A673 (cell line): Measurements from ENCODE around the gene BZW2.

Experiments used
- CTCF ChIP-seq: fragments of 300-800, 200-600 bp; sonication (generic); conservative IDR thresholded peaks from 2 replicates; pipeline ENCODE4 v1.5.1; 2017; ENCODE audit warnings: low read depth, mild to moderate bottlenecking, antibody characterized with exemption, low read length, moderate library complexity, mixed read lengths
- EZH2 ChIP-seq: fragments of 200-600 bp; sonication (generic); IDR thresholded peaks from 2 replicates; pipeline ENCODE4 v1.6.1; 2017; ENCODE audit warnings: borderline replicate concordance, low read depth, mild to moderate bottlenecking, mixed read lengths, antibody characterized with exemption, low read length; ENCODE audit not compliant: poor library complexity, severe bottlenecking

- TF ChIP-seq CTCF (no peak), EZH2 (no peak)
Observed at GRCh38 chr7:16729541-16729940, 83.6 kb downstream of the BZW2 start.
